Neural progenitor cell (in vitro differentiated cells): Measurements from ENCODE around the gene EIF2D. TPM values are rescaled to one million over a fixed set of nuclear protein-coding genes. Genes with fewer than 3 reads are reported as not detected.

Experiments used
- DNase-seq: peaks from one replicate; pipeline ENCODE4 v3.0.0-alpha.2; 2016; ENCODE audit warnings: low spot score
- H2AFZ ChIP-seq: fragments of 200-600 bp; sonication (generic); replicated peaks from 2 replicates; pipeline ENCODE4 v1.6.1; 2016; ENCODE audit warnings: antibody characterized with exemption
- H3F3A ChIP-seq: fragments of 200-600 bp; sonication (generic); 2 replicates; pipeline ENCODE4 v1.6.1; 2016; ENCODE audit warnings: antibody characterized with exemption, low read depth
- H3K27ac ChIP-seq: fragments of 200-600 bp; sonication (generic); 2 replicates; pipeline ENCODE4 v1.5.1; 2016; ENCODE audit warnings: mild to moderate bottlenecking
- H3K27me3 ChIP-seq: fragments of 200-600 bp; sonication (generic); 2 replicates; pipeline ENCODE4 v1.6.1; 2016; ENCODE audit warnings: mild to moderate bottlenecking, moderate library complexity
- H3K36me3 ChIP-seq: fragments of 200-600 bp; sonication (generic); 2 replicates; pipeline ENCODE4 v1.5.1; 2016
- H3K4me1 ChIP-seq: fragments of 200-600 bp; sonication (generic); 2 replicates; pipeline ENCODE4 v1.6.1; 2016; ENCODE audit warnings: mixed run types
- H3K4me2 ChIP-seq: fragments of 200-600 bp; sonication (generic); 2 replicates; pipeline ENCODE4 v1.6.1; 2016
- H3K4me3 ChIP-seq: fragments of 200-600 bp; sonication (generic); 2 replicates; pipeline ENCODE4 v1.5.1; 2016
- H3K79me2 ChIP-seq: fragments of 200-600 bp; sonication (generic); 2 replicates; pipeline ENCODE4 v1.6.1; 2016; ENCODE audit warnings: low read depth
- H3K9ac ChIP-seq: fragments of 200-600 bp; sonication (generic); 2 replicates; pipeline ENCODE4 v1.6.1; 2016
- H3K9me3 ChIP-seq: fragments of 200-600 bp; sonication (generic); 2 replicates; pipeline ENCODE4 v1.5.1; 2016; ENCODE audit warnings: low read depth
- H4K20me1 ChIP-seq: fragments of 200-600 bp; sonication (generic); 2 replicates; pipeline ENCODE4 v1.6.1; 2016; ENCODE audit warnings: low read depth
- H3K27ac Mint-ChIP-seq: 3 replicates; pipeline ENCODE4 v1.8.0; 2021; ENCODE audit warnings: mixed read lengths
- H3K27me3 Mint-ChIP-seq: 2 replicates; pipeline ENCODE4 v1.8.0; 2022; ENCODE audit warnings: low read depth, mild to moderate bottlenecking, inconsistent platforms, moderate library complexity, mixed read lengths; ENCODE audit not compliant: insufficient read depth
- H3K36me3 Mint-ChIP-seq: 3 replicates; pipeline ENCODE4 v1.8.0; 2021; ENCODE audit warnings: mixed read lengths
- H3K4me1 Mint-ChIP-seq: 3 replicates; pipeline ENCODE4 v1.8.0; 2021; ENCODE audit warnings: mixed read lengths
- H3K4me3 Mint-ChIP-seq: 3 replicates; pipeline ENCODE4 v1.8.0; 2021; ENCODE audit warnings: mild to moderate bottlenecking, moderate library complexity, mixed read lengths
- H3K9me3 Mint-ChIP-seq: 3 replicates; pipeline ENCODE4 v1.8.0; 2020; ENCODE audit warnings: mixed read lengths
- CTCF ChIP-seq: fragments of 200-600 bp; sonication (generic); IDR thresholded peaks from 2 replicates; pipeline ENCODE4 v1.5.1; 2017; ENCODE audit warnings: antibody characterized with exemption, mild to moderate bottlenecking
- EZH2 ChIP-seq: fragments of 200-600 bp; sonication (generic); IDR thresholded peaks from 2 replicates; pipeline ENCODE4 v1.6.1; 2017; ENCODE audit warnings: antibody characterized with exemption, mild to moderate bottlenecking, moderate library complexity
- EZH2phosphoT487 ChIP-seq: fragments of 200-600 bp; sonication (generic); IDR thresholded peaks from 2 replicates; pipeline ENCODE4 v1.6.1; 2017; ENCODE audit warnings: antibody characterized with exemption
- total RNA-seq: library from RNA; depleted of rRNA; stranded (reverse); fragments of >200 nt; gene quantifications from 2 replicates; pipeline ENCODE4 v1.2.3, GENCODE V29; 2015; ENCODE audit warnings: low replicate concordance

The EIF2D gene
- total RNA-seq, 1 donor from 2014 or later = 47.5 TPM

GRCh38 chr1:206583707-206584648 lies 28.3 kb downstream of the EIF2D start:
- Histone ChIP-seq H3F3A (no peaks in the 10 kb centered on the region), H4K20me1 (no peaks in the 10 kb centered on the region), H3K27ac (no peak overlapping the region), H3K27me3 (no peaks in the 10 kb centered on the region), H3K4me3 (no peak overlapping the region), H2AFZ (peak overlapping the region; percentile 44), H3K36me3 (no peaks in the 10 kb centered on the region), H3K9me3 (no peaks in the 10 kb centered on the region), H3K4me2 (no peak overlapping the region), H3K9ac (no peak overlapping the region), H3K4me1 (peaks cover 9% of the 10 kb centered on the region), H3K79me2 (no peaks in the 10 kb centered on the region)
- H3K9me3 Mint-ChIP-seq = no peaks in the 10 kb centered on the region
- peak; percentile 84 for DNase-seq
- peaks cover 4% of the 10 kb centered on the region for H3K27me3 Mint-ChIP-seq
- peak overlapping the region; percentile 64 for H3K27ac Mint-ChIP-seq
- peaks cover 3% of the 10 kb centered on the region for H3K36me3 Mint-ChIP-seq
- TF ChIP-seq CTCF (peak; percentile 97), EZH2 (no peak)
- H3K4me1 Mint-ChIP-seq = peaks cover 4% of the 10 kb centered on the region
- no peak overlapping the region for H3K4me3 Mint-ChIP-seq

- TF ChIP-seq EZH2 (no peak), CTCF (no peak), EZH2phosphoT487 (no peak)
- no peak overlapping the region for H3K9ac ChIP-seq
- peaks cover 5% of the 10 kb centered on the region for H3K4me1 ChIP-seq
- peak overlapping the region; percentile 44 for H2AFZ ChIP-seq
- no peaks in the 10 kb centered on the region for H3K79me2 ChIP-seq
- Mint-ChIP-seq H3K27me3 (peaks cover 6% of the 10 kb centered on the region), H3K4me3 (no peak overlapping the region), H3K36me3 (no peaks in the 10 kb centered on the region), H3K9me3 (no peaks in the 10 kb centered on the region), H3K27ac (peak overlapping the region; percentile 64), H3K4me1 (peaks cover 4% of the 10 kb centered on the region)
- H3K4me2 ChIP-seq = no peak overlapping the region
- no peak overlapping the region for H3K4me3 ChIP-seq
- H3F3A ChIP-seq = no peaks in the 10 kb centered on the region
- no peaks in the 10 kb centered on the region for H3K36me3 ChIP-seq
- H4K20me1 ChIP-seq = no peaks in the 10 kb centered on the region
- H3K9me3 ChIP-seq = no peaks in the 10 kb centered on the region
- no peak for DNase-seq
- no peaks in the 10 kb centered on the region for H3K27me3 ChIP-seq
- no peak overlapping the region for H3K27ac ChIP-seq
Measured at GRCh38 chr1:206582971-206583706, 29.1 kb downstream of the EIF2D start.

GRCh38 chr1:206582537-206582936 lies 29.7 kb downstream of the EIF2D start:
- H3K27me3 Mint-ChIP-seq = peaks cover 6% of the 10 kb centered on the region
- no peak overlapping the region for H3K27ac ChIP-seq
- no peak for DNase-seq
- no peaks in the 10 kb centered on the region for H3K27me3 ChIP-seq
- no peaks in the 10 kb centered on the region for H3K9me3 Mint-ChIP-seq
- H4K20me1 ChIP-seq = no peaks in the 10 kb centered on the region
- TF ChIP-seq EZH2 = no peak
- H3K27ac Mint-ChIP-seq = no peak overlapping the region
- no peaks in the 10 kb centered on the region for H3F3A ChIP-seq
- no peaks in the 10 kb centered on the region for H3K36me3 Mint-ChIP-seq
- no peak overlapping the region for H3K9ac ChIP-seq
- H3K4me3 Mint-ChIP-seq = peak overlapping the region; percentile 22
- no peaks in the 10 kb centered on the region for H3K9me3 ChIP-seq
- H2AFZ ChIP-seq = no peak overlapping the region
- H3K79me2 ChIP-seq = no peaks in the 10 kb centered on the region
- no peaks in the 10 kb centered on the region for H3K36me3 ChIP-seq
- no peak overlapping the region for H3K4me2 ChIP-seq
- H3K4me3 ChIP-seq = no peak overlapping the region
- H3K4me1 Mint-ChIP-seq = peaks cover 4% of the 10 kb centered on the region
- no peaks in the 10 kb centered on the region for H3K4me1 ChIP-seq
